Chondrocyte (in vitro differentiated cells): ENCODE results near the gene CDCA4. TPM values are rescaled to one million over a fixed set of nuclear protein-coding genes. Genes with fewer than 3 reads are reported as not detected.

ENCODE experiments used
- DNase-seq: peaks from one replicate; pipeline ENCODE4 v3.0.0; 2021; ENCODE audit warnings: mixed read lengths, low spot score
- H3K27ac Mint-ChIP-seq: one replicate; pipeline ENCODE4 v1.8.0; 2021; ENCODE audit warnings: mild to moderate bottlenecking, moderate library complexity, mixed read lengths; ENCODE audit not compliant: unreplicated experiment
- H3K27me3 Mint-ChIP-seq: 2 replicates; pipeline ENCODE4 v1.8.0; 2021; ENCODE audit warnings: low read depth, mixed read lengths
- H3K36me3 Mint-ChIP-seq: 2 replicates; pipeline ENCODE4 v1.8.0; 2021; ENCODE audit warnings: low read depth, mixed read lengths
- H3K4me1 Mint-ChIP-seq: 2 replicates; pipeline ENCODE4 v1.8.0; 2021; ENCODE audit warnings: low read depth, mild to moderate bottlenecking, mixed read lengths
- H3K4me3 Mint-ChIP-seq: one replicate; pipeline ENCODE4 v1.8.0; 2021; ENCODE audit warnings: mild to moderate bottlenecking, moderate library complexity, mixed read lengths; ENCODE audit not compliant: unreplicated experiment
- H3K9me3 Mint-ChIP-seq: 2 replicates; pipeline ENCODE4 v1.8.0; 2021; ENCODE audit warnings: low read depth, mixed read lengths
- CTCF ChIP-seq: fragments of 200-600 bp; sonication (generic); IDR thresholded peaks from 2 replicates; pipeline ENCODE4 v1.5.0; 2021; ENCODE audit warnings: antibody characterized with exemption, mild to moderate bottlenecking, moderate library complexity
- total RNA-seq: library from RNA; stranded (reverse); gene quantifications from 3 replicates; pipeline ENCODE4 v1.2.1, GENCODE V29; 2021

Gene CDCA4
- total RNA-seq, 1 donor from 2014 or later: 18.0 TPM

- no peaks in the 10 kb centered on the region for H3K27me3 Mint-ChIP-seq
- no peak for TF ChIP-seq CTCF
- peaks cover 11% of the 10 kb centered on the region for H3K36me3 Mint-ChIP-seq
- no peaks in the 10 kb centered on the region for H3K9me3 Mint-ChIP-seq
- H3K27ac Mint-ChIP-seq: no peak overlapping the region
- H3K4me1 Mint-ChIP-seq: no peaks in the 10 kb centered on the region
- H3K4me3 Mint-ChIP-seq: no peak overlapping the region
- DNase-seq: no peak
Observed at GRCh38 chr14:104993306-104993705, 27.6 kb downstream of the CDCA4 start.

GRCh38 chr14:104992501-104992900 is 28.4 kb downstream of the CDCA4 start:
- Mint-ChIP-seq H3K36me3 (peaks cover 11% of the 10 kb centered on the region), H3K9me3 (no peaks in the 10 kb centered on the region), H3K27me3 (no peaks in the 10 kb centered on the region), H3K4me3 (no peak overlapping the region), H3K27ac (no peak overlapping the region), H3K4me1 (no peaks in the 10 kb centered on the region)
- no peak for TF ChIP-seq CTCF
- DNase-seq: no peak

- H3K27me3 Mint-ChIP-seq: no peaks in the 10 kb centered on the region
- no peak overlapping the region for H3K4me3 Mint-ChIP-seq
- H3K36me3 Mint-ChIP-seq: peaks cover 11% of the 10 kb centered on the region
- H3K9me3 Mint-ChIP-seq: no peaks in the 10 kb centered on the region
- no peak for DNase-seq
- peaks cover 4% of the 10 kb centered on the region for H3K4me1 Mint-ChIP-seq
- H3K27ac Mint-ChIP-seq: no peak overlapping the region
- no peak for TF ChIP-seq CTCF
Observed at GRCh38 chr14:104991896-104992230, 29.0 kb downstream of the CDCA4 start.

- Mint-ChIP-seq H3K4me1 (peaks cover 10% of the 10 kb centered on the region), H3K9me3 (no peaks in the 10 kb centered on the region), H3K4me3 (no peak overlapping the region), H3K27ac (no peak overlapping the region), H3K27me3 (no peaks in the 10 kb centered on the region), H3K36me3 (peaks cover 10% of the 10 kb centered on the region)
- no peak for TF ChIP-seq CTCF
- no peak for DNase-seq
Observed at GRCh38 chr14:104989951-104990303, 31.0 kb downstream of the CDCA4 start.

- H3K4me3 Mint-ChIP-seq: no peak overlapping the region
- H3K27ac Mint-ChIP-seq: no peak overlapping the region
- DNase-seq: no peak
- peaks cover 10% of the 10 kb centered on the region for H3K4me1 Mint-ChIP-seq
- peaks cover 7% of the 10 kb centered on the region for H3K36me3 Mint-ChIP-seq
- H3K27me3 Mint-ChIP-seq: no peaks in the 10 kb centered on the region
- TF ChIP-seq CTCF: no peak
- H3K9me3 Mint-ChIP-seq: no peaks in the 10 kb centered on the region
Observed at GRCh38 chr14:104989236-104989950, 31.5 kb downstream of the CDCA4 start.
